Embryonic facial prominence (tissue), 1 donor: ENCODE results near the gene PACRG.

Experiments
- DNase-seq: peaks from one replicate; pipeline ENCODE4 v3.0.0-alpha.2; 2016; ENCODE audit errors: extremely low spot score

The PACRG gene

DNA sequence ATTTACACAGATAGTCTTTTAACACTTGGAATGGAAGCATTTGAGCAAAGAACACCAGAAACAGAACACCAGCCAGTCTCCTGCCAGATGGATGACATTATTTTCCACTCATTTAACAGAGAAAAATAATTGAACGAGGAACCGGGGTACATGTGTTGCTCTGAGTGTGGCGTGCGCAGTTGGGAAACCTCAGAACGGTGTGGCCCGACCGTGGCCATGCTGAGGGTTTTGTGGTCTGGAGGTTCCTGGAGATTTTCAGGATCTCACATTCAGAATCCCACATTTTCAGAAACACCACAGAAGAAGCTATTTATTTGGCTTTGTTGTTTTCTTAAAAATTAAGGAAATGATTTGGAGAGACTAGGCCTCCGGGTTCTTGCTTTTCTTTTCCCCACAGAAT lies 559.9 kb downstream of the PACRG start:
- no peak for DNase-seq

DNA sequence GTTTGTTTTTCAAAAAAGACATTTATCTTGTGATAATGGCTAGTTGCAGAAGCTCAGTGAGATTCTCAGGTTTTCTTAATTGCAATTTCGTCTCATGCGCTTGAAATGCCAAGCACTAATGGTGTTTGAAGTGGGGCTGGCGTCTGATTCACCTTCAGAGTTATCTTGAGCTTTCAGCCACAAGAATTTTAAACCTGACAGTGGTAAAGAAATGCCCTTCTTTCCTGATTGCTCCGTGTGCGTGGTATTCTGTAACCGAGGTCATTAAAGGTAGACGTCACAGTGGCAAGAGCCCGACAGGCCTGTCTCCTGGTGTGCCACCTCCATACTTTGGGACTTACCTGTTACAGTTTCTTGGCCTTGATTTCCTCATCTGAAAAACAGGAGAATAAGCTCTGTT lies 560.3 kb downstream of the PACRG start:
- no peak for DNase-seq

DNA sequence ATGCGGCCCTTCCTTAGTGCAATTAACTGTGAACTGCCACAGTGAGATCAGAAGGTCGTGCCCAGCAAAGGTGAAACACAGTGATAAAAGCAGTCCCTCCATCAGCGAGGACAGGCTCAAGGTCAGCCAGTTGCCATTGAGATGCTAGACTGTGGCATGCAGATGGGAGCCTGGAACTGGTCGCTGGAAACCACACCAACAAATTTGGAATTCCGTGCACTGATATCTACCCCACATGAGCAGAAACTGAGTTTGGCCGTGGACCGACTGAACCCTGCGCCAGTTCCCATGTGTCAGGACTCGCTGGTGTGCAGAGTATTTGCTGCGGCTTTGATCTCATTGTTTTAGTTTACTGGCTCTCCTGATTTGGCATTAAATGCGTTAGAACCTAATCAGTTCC lies 561.1 kb downstream of the PACRG start:
- no peak for DNase-seq

DNA sequence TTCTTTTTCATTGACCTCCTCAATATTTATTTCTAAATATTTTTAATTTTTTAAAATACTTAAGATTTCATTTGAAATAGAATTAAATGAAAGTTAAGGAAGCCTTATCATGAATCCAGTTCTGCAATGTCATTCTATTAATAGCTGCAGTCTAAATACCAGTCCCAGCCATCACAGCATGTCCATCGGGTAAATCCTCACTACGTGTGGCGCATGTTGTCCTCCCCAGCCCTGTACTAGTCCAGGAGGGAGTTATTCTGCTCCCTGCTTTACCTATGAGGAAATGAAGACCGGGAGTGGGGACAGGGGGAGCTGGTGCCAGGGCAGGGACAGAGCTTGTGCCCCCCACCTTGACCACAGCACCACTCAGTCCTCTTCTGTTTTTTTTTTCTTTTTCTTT lies 561.7 kb downstream of the PACRG start:
- no peak for DNase-seq

DNA sequence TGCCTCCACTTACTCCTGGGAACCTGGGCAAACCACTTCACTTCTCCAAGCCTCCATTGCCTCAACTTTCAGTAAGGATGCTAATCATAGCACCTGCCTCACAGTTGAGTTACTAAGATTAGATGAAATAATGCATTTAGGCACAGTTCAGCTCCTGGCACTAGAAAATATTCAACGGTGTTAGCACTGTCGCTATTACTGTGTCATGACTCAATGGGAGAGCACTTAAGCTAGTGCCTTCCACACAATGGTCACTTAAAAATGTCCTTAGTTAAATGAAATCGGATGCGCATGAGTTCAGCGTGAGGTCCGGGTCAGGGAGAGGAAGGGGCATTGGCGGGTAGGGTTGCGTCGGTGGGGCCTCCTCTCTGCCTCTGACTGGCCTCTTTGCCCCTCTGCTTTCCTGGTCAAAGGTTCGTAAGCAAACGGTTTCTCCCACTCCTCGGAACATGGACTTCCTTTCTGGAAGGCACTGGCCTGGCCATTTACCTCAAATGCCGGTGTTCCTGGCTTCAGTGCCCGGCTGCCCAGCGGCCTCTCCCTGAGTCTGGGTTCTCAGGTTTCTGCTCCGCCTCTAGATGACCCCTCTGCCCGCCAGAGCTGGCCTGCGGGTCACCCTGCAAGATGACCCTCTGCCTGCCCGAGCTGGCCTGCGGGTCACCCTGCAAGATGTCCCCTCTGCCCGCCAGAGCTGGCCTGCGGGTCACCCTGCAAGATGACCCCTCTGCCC lies 562.9 kb downstream of the PACRG start:
- DNase-seq, result no peak

DNA sequence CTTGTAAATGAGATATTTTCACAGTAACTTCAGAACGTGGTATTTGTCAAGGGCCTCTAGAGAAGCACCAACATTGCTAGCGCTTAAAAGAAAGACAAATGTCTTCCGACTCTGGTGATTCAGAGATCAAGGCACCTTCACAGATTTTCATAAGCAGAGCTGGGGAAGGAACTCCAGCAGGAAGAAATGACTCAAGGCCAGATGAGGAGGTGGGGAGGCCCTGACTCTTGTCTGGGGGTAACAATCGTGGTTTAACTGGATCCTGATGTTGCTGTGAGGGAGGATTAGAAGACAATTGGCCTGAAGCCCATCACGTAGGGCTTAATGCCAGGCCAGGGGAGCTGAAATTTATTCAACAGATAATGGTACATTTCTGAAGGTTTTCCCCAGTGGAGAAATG lies 563.8 kb downstream of the PACRG start:
- DNase-seq, result no peak

DNA sequence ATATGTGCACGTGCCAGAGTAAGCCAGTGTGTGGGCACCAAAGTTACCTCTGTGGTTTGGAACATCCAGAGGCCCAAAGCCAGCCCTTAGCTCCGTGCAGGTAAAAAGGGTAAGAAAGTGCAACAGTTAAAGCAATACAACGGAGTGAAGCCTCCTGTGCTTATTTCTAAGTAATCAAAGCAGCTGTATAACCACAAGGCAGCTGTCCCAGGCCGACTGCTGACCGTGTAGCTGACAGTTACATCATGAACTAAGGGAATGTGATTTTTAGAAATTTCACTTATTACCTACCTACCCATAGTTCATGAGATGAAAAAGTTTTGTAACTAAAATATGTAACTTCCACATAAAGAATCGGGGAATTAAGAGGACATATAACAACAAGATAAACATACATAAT lies 565.5 kb downstream of the PACRG start:
- no peak for DNase-seq

DNA sequence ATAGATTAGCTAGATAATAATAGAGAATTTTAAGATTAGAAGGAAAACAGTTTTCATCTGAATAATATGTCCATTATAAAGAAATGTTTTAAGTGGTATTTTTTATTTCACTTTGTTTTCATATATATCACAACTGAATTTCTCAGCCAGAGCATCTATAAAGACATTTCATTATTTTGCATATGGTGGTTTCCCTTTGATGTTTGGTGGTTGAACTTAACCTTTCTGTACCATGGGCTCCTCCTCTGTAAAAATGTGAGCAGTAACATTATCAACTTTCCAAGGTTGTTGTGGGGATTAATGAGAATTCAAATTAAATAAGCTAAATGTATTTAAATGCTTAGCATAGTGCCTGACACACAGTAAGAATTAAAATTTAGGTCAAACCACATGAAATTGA lies 567.0 kb downstream of the PACRG start:
- no peak for DNase-seq

DNA sequence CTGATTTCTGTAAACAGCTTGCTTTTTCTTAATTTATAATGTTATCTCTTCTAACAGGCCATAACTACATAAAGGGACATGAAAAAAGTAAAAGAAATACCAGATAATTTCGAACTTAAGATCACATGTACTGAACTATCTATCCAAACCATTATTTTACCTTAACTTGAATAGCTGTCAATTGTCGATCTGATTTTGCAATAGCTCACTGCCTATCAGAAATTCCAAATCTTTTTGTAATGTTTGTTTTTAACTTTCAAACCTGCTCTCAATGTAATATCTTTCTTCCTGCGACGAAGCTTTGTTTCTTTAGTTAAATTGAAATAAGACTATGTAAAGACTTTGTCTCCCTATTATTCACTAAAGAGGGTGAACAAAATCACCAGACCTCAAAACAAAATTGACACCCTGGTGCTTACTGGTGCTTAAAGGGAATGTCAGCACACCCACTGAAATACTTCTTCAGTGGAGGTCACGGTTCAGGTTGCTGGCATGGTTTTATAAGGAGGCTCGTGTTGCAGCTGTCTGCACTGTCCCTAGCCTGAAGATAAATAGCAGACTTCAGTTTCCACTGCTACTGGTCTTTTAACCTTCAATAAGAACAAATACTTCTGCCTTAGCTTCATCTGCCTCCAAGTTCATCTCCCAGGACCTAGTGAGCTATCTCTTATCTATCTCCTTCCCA lies 569.2 kb downstream of the PACRG start:
- no peak for DNase-seq

DNA sequence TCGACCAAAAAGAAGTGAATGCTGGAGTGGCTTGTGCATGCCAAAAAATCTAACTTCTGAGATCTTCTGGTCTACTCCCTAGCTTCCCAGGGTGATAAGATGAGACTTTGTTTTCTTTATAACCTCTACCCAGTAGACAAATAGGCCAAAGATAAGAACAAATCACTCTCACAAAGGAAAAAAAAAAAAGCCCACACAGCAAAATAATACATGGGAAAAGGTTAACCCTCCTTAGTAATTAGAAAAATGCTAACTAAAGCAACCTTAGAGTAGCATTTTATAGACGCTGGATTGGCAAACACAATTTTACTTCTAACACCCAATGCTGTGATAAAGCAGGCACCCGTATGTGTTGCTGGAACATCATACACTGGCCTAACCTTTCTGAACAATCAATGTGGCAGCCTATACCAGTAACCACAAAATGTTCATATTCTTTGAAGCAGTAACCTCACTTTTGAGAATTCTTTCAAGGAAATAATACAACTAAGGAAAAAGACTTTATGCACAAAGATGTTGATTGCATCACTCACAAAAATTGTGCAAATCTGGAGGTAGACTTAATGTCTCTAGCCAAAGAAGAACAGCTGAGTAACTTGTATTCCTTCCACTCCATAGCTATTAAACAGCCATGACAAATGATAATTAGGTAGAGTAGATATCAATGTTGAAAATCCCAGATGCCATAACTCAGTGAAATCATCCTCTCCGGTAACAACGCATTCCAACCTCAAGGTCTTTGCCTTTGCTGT lies 570.5 kb downstream of the PACRG start:
- no peak for DNase-seq

DNA sequence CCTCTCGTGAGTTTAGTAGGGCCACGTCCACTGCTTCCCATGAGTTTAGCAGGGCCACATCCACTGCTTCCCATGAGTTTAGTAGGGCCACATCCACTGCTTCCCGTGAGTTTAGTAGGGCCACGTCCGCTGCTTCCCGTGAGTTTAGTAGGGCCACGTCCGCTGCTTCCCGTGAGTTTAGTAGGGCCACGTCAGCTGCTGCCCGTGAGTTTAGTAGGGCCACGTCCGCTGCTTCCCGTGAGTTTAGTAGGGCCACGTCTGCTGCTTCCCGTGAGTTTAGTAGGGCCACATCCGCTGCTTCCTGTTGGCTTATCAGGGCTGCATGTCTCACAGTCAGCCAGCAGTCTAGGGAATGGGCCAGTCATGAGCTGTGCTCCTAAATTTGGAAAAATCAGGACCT lies 573.1 kb downstream of the PACRG start:
- DNase-seq, result no peak

DNA sequence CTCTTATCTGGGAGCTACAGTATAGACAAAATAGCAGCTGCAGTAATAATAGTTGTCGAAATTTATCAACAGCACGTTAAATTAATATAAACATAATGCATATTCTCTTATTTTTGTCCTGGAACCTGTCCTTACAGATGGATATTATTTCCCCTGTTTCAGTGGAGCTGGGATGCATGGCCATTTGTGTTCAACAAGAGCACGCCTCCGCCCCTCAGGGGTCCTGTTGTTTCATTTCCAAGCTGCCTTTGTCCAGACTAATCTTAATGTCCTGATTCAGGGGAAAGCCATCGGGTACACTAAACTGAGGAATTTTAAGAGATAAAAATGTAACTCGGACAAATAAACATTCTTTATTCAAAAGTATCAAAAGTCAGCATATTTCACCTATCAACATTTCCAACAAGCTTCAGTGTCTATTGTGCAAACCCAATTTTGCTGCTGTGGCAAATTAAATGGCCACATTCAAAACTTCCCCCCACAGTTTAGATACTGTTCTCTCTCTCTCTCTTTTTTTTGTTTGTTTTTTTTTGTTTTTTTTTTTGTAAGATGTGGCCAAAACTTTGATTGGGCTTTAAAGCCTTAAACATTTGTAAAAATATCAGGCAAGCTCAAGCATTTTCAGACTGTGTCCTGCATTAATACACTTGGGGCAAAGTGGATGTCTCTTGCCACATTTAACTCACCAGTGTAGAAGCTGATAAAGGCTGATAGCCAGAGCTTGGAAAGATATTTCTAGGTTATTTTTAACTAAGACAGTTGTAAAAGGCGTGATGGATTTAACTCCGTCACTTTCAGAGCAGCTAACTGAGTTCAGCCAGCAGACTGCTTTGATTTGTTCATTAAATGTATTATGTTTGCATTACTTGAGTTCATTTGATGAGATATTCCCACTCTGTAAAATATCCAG lies 574.2 kb downstream of the PACRG start:
- no peak for DNase-seq

DNA sequence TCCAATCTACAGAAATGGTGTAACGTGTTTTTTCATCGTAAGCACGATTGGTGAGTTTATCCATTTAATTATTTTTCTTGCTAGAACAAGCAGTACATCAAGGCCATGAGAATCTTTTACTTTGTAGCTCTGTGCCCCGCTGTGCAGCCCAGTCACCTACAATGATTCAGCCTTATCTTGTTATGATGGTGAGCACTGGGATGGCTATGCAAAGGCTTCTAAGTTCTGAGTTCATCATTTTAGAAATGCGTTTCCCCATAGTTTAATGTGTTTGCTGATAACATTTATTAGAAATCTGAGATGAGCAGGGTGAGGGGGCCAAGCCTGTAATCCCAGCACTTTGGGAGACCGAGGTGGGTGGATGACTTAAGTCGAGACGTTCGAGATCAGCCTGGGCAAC lies 575.0 kb downstream of the PACRG start:
- DNase-seq, result no peak

DNA sequence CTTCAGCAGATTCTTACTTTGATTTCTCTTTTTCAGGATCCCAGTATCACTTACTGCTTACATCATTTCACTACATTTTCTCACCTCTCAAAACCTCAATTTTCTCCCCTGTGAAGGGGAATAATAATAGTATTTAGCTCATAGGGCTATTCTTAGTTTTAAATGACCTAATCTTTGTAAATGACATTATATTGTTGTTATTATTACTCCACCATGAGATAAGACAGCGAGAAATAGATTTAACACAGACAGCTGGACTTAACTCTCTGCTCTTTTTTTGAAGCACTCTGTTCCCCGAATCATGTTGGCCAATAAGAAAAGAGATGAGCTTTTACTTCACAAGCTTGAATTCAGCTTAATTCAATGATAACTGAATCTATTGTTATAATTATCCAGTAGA lies 578.2 kb downstream of the PACRG start:
- no peak for DNase-seq

DNA sequence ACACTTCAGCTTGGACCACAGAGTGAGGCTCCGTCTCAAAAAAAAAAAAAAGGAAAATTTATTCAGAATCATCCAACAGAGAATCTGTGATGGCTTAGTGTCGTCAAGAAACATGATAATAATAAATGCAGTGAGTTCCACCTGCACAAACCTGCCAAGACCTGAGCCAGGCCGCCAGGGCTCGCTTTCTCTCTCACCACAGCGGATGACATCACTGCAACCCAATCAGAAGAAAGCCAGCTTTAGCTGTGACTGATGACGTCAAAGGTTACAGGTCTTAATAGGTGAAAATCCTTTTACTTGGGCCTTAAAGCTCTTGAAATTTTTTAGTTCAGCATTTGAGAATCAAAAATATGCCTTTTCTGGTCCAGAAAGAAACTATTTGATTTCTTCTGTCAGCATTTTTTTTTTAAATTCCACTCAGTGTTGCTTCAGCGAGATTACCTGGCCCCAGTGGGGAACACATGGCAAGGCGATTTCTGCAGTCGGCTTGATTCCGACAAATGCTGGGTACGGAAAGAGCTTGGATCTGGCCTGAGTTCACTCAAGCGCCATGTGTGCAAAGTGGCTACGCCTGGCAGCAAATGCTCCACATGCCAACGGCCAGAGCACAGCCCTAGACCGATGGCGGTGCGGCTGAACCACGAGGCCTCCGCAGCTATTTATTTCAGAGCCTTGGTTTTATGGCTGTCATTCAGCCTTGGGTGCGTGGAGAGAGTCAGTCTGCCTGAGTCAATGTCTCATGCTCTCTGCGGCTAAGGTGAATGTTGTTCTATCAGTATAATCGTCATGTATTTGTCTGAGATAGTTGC lies 581.1 kb downstream of the PACRG start:
- DNase-seq, result no peak

DNA sequence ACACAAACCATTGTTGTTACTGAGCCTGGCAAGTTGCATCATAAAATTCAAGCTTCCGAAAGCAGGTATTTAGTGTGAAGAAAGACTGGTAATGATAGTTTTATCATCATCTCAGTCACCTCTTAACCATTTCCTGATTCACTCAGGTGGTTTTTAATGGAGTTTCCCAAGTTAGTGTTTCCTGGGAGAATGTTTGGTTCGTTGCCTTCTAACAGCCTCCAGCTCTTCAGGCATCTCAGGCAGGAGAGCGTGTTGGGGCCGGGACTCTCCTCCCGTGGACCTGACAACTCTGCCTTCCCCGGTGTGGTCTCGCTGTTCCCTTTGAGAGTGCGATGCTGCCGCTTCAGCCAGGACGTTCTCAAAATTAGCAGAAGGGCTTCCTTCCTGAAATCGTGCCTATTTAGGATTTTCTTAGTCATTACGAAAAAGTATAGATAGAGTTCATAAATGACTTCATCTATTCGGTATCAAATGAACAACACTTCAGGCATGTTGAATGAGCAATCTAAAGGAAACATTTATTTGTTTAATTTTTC lies 581.8 kb downstream of the PACRG start:
- DNase-seq, result no peak

DNA sequence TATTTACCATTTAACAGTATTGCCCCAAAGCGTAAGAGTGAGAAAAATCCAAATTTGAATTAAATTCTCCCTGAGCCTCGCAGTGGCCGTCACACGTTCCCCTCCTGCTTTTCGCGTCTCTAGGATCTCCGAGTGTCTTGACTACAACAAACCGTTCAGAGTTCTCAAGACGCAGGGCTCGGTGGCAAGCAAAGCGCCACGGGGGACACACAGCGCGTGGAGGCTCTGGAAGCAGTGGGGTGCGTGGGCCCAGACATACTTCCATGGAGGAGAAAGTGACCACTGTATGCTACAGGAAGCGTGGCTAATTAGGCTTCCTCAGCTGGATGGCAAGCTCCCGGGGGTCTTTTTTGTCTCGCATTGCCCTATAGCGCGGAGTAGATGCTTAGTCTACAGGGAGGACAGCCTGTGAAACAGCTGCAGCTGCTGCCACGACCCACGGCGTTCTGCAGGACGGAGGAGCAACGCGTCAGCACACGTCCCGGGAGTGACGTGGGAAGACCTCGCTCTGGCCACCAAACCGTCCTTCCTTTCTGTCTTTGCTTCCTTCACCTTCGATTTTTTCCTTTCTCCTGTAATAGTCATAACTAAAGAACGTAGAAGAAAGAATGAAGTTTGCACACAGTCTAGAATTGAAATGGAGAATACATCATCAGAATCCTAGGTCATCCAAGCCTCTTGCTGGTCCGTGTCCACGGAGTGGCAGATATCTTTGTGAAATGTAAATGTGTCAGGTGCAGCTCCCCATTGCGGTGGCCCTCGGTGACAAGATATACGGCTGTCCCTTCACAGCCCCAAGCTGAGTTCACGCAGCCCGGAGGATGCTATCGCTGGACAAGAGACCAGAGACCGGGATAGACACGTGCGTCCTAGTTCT lies 582.6 kb downstream of the PACRG start:
- DNase-seq, result no peak

DNA sequence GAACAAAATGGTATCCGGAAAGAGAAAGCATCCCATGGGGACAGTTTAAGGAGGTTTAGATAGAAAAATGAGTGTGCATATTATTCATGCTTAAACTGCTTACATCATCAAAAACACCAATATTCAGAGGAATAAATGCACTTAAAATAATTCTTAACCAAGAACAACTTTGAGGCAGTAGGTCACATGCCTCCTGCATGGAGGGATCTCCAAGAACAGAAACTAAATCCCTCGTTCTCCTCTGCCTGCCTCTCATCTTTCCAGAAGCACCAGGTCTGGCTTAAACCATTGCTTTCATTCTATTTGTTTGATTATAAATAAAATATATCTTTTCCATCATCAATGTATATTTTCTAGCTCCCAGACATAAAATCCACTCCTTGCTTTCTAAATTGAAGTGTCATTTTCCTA lies 583.2 kb downstream of the PACRG start:
- no peak for DNase-seq

DNA sequence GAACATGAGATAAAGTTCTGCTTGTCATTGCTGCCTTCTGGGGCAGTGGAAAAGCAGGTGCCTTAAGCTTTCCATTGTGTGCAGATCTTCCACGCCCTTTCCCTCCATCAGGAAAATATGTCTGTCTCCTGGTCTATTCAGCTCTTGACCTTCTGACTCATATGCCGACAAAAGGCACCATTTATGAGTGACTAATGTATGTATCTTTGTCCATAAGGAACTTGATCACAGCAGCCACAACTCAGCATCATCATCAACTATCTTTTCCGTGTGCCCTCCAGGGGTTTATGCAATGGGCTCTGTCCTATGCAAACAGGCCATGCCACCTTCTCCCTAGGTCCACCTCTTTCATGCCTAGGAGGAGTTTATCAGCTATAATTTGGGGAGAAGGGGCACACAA lies 584.1 kb downstream of the PACRG start:
- DNase-seq, result no peak

DNA sequence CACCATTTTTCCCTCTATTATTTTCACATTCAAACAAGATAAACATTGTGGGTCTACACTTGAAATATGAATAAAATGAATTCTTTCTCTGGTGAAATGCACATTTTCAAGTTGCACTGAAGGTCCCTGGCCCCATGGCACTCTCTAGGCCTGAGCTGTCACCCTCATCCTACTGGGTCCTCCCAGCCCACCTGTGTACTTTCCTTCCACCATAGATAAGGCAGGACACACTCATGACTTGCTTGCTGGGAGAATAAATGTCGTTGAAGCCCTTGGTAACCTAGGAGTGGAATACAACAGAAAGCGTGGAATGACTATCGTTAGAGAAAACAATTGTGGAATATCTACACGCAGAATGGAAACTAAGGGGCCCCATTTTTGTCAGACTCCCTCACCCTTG lies 585.8 kb downstream of the PACRG start:
- no peak for DNase-seq
